ENCODE measurements around the gene LRMDA. TPM values are rescaled to one million over a fixed set of nuclear protein-coding genes. Genes with fewer than 3 reads are reported as not detected.
A peak's percentile ranks its signal among the peaks of the same experiment; 100 is the strongest.

Gene LRMDA
- total and polyA plus RNA-seq, 2 donors: 7.9 to 17.7 TPM

DNA sequence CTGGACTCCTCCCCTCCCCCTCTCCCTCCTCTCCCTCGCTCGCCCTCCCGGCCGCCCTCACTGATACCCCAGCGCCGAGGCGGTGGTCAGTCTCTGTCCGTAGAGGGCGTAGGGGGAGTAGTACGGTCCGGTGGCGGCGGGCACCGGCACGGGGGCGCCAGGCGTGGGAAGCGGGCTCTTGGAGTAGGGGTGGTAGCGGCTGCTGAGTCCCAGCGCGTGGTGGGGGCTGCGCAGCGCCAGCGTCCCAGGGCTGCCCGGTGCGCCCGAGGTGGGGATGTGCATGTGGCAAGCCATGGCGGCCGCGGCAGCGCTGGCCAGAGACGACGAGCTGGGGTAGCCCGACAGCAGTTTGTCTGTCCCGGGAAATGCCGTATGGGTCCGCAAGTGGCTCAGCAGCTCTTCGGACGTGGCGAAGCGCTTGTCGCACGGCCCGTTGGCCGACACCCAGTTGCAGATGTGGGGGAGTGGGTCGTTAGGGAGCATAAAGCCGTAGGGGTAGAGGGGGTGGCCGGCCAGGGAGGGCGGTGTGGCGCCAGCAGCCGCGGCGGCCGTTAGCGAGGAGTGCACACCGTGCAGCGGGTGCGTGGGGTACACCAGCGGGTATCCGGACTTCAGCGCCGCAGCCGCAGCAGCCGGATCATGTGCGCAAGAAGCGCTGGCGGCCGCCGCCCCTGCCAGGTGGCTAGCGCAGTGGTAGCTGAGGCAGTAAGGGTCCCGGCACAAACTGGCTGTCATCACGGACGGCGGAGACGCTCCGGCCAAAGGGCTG, 32.5 kb upstream of the LRMDA start:
- WGBS: 29% methylated on average over 76 of the region's 76 CpGs
- H3K27ac ChIP-seq (ENCODE audit: low read depth): peak overlapping the region; percentile 73
- H3K4me3 ChIP-seq (ENCODE audit: low read depth, low read length): peak overlapping the region; percentile 79
- H3K4me1 ChIP-seq (ENCODE audit: insufficient read depth): no peaks in the 10 kb centered on the region
- DNase-seq (ENCODE audit: extremely low spot score): no peak
- peaks cover 8% of the 10 kb centered on the region for H3K36me3 ChIP-seq (ENCODE audit: insufficient read depth)

GRCh38 chr10:75399461-75400162, 31.8 kb upstream of the LRMDA start:
- DNase-seq (ENCODE audit: extremely low spot score): no peak
- Histone ChIP-seq H3K27ac (ENCODE audit: low read depth) (peak overlapping the region; percentile 84), H3K36me3 (ENCODE audit: insufficient read depth) (peaks cover 8% of the 10 kb centered on the region), H3K4me1 (ENCODE audit: insufficient read depth) (no peaks in the 10 kb centered on the region), H3K4me3 (ENCODE audit: low read depth, low read length) (peak overlapping the region; percentile 79)
- 4% methylated on average over 71 of the region's 71 CpGs for whole genome bisulfite sequencing

DNA sequence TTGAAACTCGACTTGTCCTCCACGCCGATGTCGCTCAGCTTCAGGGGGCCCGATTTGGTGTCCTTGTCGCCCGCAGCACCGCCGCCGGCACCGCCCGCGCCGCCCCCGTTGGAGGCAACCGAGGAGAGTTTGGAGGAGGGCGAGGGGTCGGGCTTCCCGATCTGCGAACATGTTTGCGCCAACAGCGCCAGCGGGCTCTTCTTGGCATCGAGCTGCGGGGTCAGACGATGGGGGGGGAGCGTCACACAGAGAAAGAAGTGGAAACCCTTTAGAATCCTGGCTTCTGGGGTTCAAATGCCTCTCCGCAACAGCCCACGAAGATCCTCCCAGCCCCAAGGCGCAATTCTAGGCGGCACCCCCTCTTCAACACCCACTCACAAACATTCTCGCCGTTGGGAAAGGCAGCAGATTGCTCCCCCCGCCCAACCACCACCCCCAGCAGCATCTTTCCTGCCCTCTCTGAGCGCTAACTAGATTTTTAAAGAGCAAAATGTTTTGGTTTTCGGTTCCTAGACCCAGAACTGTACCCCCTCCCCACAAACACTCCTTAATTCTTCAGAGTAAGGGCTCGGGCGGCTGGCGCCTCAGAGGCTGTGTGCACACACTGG, 31.2 kb upstream of the LRMDA start:
- Histone ChIP-seq H3K27ac (ENCODE audit: low read depth) (peak overlapping the region; percentile 89), H3K4me1 (ENCODE audit: insufficient read depth) (no peaks in the 10 kb centered on the region), H3K4me3 (ENCODE audit: low read depth, low read length) (peak overlapping the region; percentile 79), H3K36me3 (ENCODE audit: insufficient read depth) (peaks cover 8% of the 10 kb centered on the region)
- WGBS: under 1% methylated on average over 39 of the region's 39 CpGs
- no peak for DNase-seq (ENCODE audit: extremely low spot score)

GRCh38 chr10:75400771-75401568, 30.5 kb upstream of the LRMDA start:
- no peak for DNase-seq (ENCODE audit: extremely low spot score)
- WGBS: under 1% methylated on average over 68 of the region's 68 CpGs
- Histone ChIP-seq H3K4me1 (ENCODE audit: insufficient read depth) (no peaks in the 10 kb centered on the region), H3K4me3 (ENCODE audit: low read depth, low read length) (peak overlapping the region; percentile 79), H3K36me3 (ENCODE audit: insufficient read depth) (peaks cover 8% of the 10 kb centered on the region), H3K27ac (ENCODE audit: low read depth) (peak overlapping the region; percentile 89)

DNA sequence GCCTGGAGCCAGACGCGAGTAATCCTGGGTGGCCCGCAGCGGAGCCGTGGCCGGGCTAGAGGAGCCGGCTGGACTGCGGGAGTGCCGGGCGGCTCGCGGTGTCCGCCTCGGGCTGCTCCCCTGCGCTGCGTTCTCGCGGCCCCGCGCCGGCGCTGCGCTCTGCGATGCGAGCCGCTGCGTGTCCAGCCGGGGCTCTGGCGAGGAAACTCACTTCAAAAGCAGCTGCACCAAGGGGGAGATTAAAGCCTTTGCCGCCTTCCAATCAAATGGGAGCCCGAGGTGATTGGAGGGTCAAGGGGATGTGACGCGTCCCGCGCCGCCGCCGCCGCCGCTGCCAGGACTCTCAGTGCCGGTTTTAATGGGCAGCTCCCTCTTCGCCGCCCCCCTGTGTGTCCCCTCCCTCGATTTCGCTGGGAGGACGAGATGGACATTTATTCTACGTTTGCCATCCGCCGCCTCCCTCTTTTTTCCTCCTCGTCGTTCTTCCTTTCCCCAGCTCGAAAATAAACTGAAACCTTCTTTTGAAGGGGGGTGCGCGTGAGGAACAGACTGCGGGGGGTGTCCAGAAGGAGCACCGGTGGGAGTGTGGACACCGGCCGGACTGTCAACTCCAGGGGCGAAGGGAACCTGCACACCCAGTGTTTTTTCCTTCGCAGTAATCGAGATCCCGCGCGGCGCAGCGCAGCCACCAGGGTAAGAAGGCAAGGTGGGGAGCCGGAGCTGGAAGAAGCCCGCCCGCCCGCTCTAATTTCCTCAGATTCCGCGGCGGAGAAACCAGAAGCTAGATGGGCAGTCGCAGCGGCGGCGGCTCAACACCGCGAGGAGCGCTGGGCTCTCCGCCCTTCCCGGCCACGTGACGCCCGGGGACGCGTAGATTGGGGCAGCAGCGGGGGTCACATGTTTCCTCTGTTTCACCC, 29.6 kb upstream of the LRMDA start, which contains the start of gene ZNF503:
ZNF503 (minus strand) TSS at position 196 of the 917 bp plus-strand sequence. CDS start 345 bp downstream, outside the sequence.
- peak; percentile 97 for DNase-seq (ENCODE audit: extremely low spot score)
- Histone ChIP-seq H3K27ac (ENCODE audit: low read depth) (peak within 1 kb of the TSS; percentile 89), H3K4me1 (ENCODE audit: insufficient read depth) (no peaks in the 10 kb centered on the region), H3K4me3 (ENCODE audit: low read depth, low read length) (peak within 1 kb of the TSS; percentile 79), H3K36me3 (ENCODE audit: insufficient read depth) (peaks cover 8% of the 10 kb centered on the region)
- WGBS: under 1% methylated on average over 88 of the region's 88 CpGs

- DNase-seq (ENCODE audit: extremely low spot score): no peak
- Histone ChIP-seq H3K4me3 (ENCODE audit: low read depth, low read length) (peak overlapping the region; percentile 48), H3K36me3 (ENCODE audit: insufficient read depth) (peaks cover 8% of the 10 kb centered on the region), H3K27ac (ENCODE audit: low read depth) (peak overlapping the region; percentile 89), H3K4me1 (ENCODE audit: insufficient read depth) (no peaks in the 10 kb centered on the region)
- under 1% methylated on average over 42 of the region's 42 CpGs for WGBS
Observed at GRCh38 chr10:75402486-75403143, 28.8 kb upstream of the LRMDA start.

DNA sequence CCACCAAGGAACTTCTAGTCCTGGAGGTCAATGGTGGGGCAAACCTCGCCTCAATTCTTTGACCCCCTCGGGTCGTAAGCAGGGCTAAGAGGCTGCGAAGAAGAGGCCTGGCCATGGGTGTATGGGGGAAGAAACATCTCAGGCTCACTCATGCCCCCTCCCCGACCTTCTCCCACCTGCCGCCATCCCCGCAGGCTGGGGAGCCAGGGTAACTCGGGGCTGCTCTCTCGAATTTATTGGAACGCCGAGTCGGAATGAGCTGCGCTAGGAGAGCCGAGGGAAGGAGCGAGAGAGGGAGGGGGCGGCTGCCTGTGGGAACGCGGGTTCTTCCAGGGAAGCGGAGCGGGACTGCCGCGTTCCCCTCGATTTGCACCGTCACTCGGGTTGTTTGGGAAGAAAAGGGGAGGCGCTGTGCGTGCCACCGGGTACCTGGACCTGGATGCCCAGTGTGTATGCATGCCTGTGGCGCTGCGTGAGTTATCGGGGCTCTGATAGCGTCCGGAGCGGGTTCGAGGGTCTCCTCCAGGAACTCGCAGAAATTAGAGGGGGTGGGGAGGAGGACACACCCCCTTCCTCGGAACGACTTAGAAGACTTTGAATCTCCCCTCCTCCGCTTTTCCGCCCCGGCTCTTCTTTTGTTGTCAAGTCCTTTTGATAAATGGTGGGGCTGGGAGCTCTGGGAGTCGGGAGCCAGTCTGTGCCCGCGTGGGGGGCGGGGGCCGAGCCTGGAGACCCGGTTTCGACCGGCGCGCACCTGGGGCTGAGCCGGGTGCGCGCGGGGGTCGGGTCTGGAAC, 28.1 kb upstream of the LRMDA start:
- DNase-seq (ENCODE audit: extremely low spot score): no peak
- H3K27ac ChIP-seq (ENCODE audit: low read depth): peak overlapping the region; percentile 89
- H3K36me3 ChIP-seq (ENCODE audit: insufficient read depth): peaks cover 8% of the 10 kb centered on the region
- WGBS: under 1% methylated on average over 56 of the region's 56 CpGs
- H3K4me1 ChIP-seq (ENCODE audit: insufficient read depth): no peaks in the 10 kb centered on the region
- H3K4me3 ChIP-seq (ENCODE audit: low read depth, low read length): peak overlapping the region; percentile 48

- H3K4me1 ChIP-seq (ENCODE audit: insufficient read depth): no peaks in the 10 kb centered on the region
- H3K4me3 ChIP-seq (ENCODE audit: low read depth, low read length): peak overlapping the region; percentile 48
- WGBS: 25% methylated on average over 58 of the region's 58 CpGs
- no peak for DNase-seq (ENCODE audit: extremely low spot score)
- H3K36me3 ChIP-seq (ENCODE audit: insufficient read depth): peaks cover 3% of the 10 kb centered on the region
- no peak overlapping the region for H3K27ac ChIP-seq (ENCODE audit: low read depth)
Observed at GRCh38 chr10:75403939-75404814, 27.2 kb upstream of the LRMDA start.

- WGBS: 56% methylated on average over 56 of the region's 56 CpGs
- no peaks in the 10 kb centered on the region for H3K4me1 ChIP-seq (ENCODE audit: insufficient read depth)
- H3K4me3 ChIP-seq (ENCODE audit: low read depth, low read length): peak overlapping the region; percentile 48
- DNase-seq (ENCODE audit: extremely low spot score): no peak
- no peak overlapping the region for H3K27ac ChIP-seq (ENCODE audit: low read depth)
- no peaks in the 10 kb centered on the region for H3K36me3 ChIP-seq (ENCODE audit: insufficient read depth)
Observed at GRCh38 chr10:75404815-75405597, 26.4 kb upstream of the LRMDA start.

Data from urinary bladder (tissue), 4 donors.